ENCODE measurements around the gene UBE2J1. TPM values are rescaled to one million over a fixed set of nuclear protein-coding genes. Genes with fewer than 3 reads are reported as not detected.

UBE2J1 gene
- polyA plus RNA-seq, 1 of the 3 experiments (the other 2 are of a cell fraction): 11.3 TPM

- H3K4me3 ChIP-seq (ENCODE audit: low read depth in 2 of 2, low read length in 1 of 2): no peak overlapping the region
- H3K27ac ChIP-seq (ENCODE audit: low read depth in 2 of 2, low read length in 1 of 2): no peak overlapping the region
- WGBS (ENCODE audit: low lambda C conversion rate): 67% methylated on average over 1 of the region's 1 CpG
- no peaks in the 10 kb centered on the region for H3K9me2 ChIP-seq
- ChIA-PET POLR2A (no interaction called here), CTCF (interaction anchor here (2.3 kb wide), 1 partner anchor 23 kb away, joined by 12 read pairs; no protein-coding TSS in a partner anchor)
- peaks cover 61% of the 10 kb centered on the region for H4K20me1 ChIP-seq (ENCODE audit: insufficient read depth)
- peak overlapping the region; percentile 27 for H3K4me2 ChIP-seq
- DNase-seq: no peak
- peaks cover 19 to 26% of the 10 kb centered on the region in 2 experiments for H3K4me1 ChIP-seq (ENCODE audit: control insufficient read depth in 1 of 2, insufficient read depth in 2 of 2, low read depth in 1 of 2, low read length in 1 of 2)
- H2AFZ ChIP-seq (ENCODE audit: low read depth): no peak overlapping the region
- peaks cover 0 to 1% of the 10 kb centered on the region in 2 experiments for H3K36me3 ChIP-seq (replicated peaks in 1 of 2; ENCODE audit: control insufficient read depth in 1 of 2, insufficient read depth in 2 of 2, low read length in 1 of 2)
- H3K79me2 ChIP-seq (ENCODE audit: insufficient read depth): peaks cover 96% of the 10 kb centered on the region
- H3K9me3 ChIP-seq: no peaks in the 10 kb centered on the region
- H3K27me3 ChIP-seq (ENCODE audit: insufficient read depth): no peaks in the 10 kb centered on the region
- H3K9ac ChIP-seq: no peak overlapping the region
- H3F3A ChIP-seq (replicated peaks; ENCODE audit: insufficient read depth): peaks cover 7% of the 10 kb centered on the region
- peak; percentile 19; the same call in 1 of the 2 replicates for TF ChIP-seq JUND (IDR thresholded peaks at IDR 0.05)
- no peak for TF ChIP-seq FOXM1 (IDR thresholded peaks at IDR 0.05; ENCODE audit: low read depth)
- no peak for TF ChIP-seq NFIC (IDR thresholded peaks at IDR 0.05; ENCODE audit: borderline replicate concordance)
- no peak for TF ChIP-seq RAD21 (IDR thresholded peaks at IDR 0.05; ENCODE audit: low read length)
- no peak for TF ChIP-seq REST (IDR thresholded peaks at IDR 0.05; ENCODE audit: low read depth, low read length)
- peak; percentile 53 for TF ChIP-seq PBX3 (IDR thresholded peaks at IDR 0.05)
- TF ChIP-seq ZBTB33 (IDR thresholded peaks at IDR 0.05; ENCODE audit: borderline replicate concordance, low read depth): no peak
- TF ChIP-seq TAF1 (IDR thresholded peaks at IDR 0.05; ENCODE audit: borderline replicate concordance, low read depth, low read length): no peak
- no peak for TF ChIP-seq GABPA (IDR thresholded peaks at IDR 0.05; ENCODE audit: low read depth)
- no peak for TF ChIP-seq TEAD4 (IDR thresholded peaks at IDR 0.05; ENCODE audit: borderline replicate concordance, insufficient read depth)
- peak; percentile 71 for TF ChIP-seq TCF12 (IDR thresholded peaks at IDR 0.05)
- TF ChIP-seq CHD2 (IDR thresholded peaks at IDR 0.05; ENCODE audit: low read length, partially characterized antibody): no peak
- TF ChIP-seq POLR2AphosphoS5 (IDR thresholded peaks at IDR 0.05; ENCODE audit: low read depth, low read length): no peak
- TF ChIP-seq CTCF (IDR thresholded peaks at IDR 0.05): no peak
- no peak for TF ChIP-seq EZH2phosphoT487 (IDR thresholded peaks at IDR 0.05; ENCODE audit: borderline replicate concordance, low read depth)
- TF ChIP-seq USF1 (IDR thresholded peaks at IDR 0.05; ENCODE audit: borderline replicate concordance, low read depth): no peak
- no peak for TF ChIP-seq NRF1 (IDR thresholded peaks at IDR 0.05; ENCODE audit: low read depth, low read length)
- TF ChIP-seq RCOR1 (IDR thresholded peaks at IDR 0.05; ENCODE audit: low read length): no peak
- TF ChIP-seq ELF1 (IDR thresholded peaks at IDR 0.05): no peak
- peak in 1 of 2 experiments; percentile 10; a peak in 1 of 4 replicates for TF ChIP-seq EP300 (IDR thresholded peaks at IDR 0.05; ENCODE audit: borderline replicate concordance in 1 of 2, low read depth in 1 of 2, low read length in 1 of 2)
- no peak for TF ChIP-seq RFX5 (IDR thresholded peaks at IDR 0.05; ENCODE audit: low read length)
- no peak for TF ChIP-seq SIN3A (IDR thresholded peaks at IDR 0.05; ENCODE audit: borderline replicate concordance, low read depth, low read length)
- TF ChIP-seq SMC3 (IDR thresholded peaks at IDR 0.05; ENCODE audit: low read depth, low read length): no peak
- no peak for TF ChIP-seq IRF3 (IDR thresholded peaks at IDR 0.05; ENCODE audit: low read depth, low read length)
- no peak for TF ChIP-seq FOXJ3 (CRISPR knock-in tag; IDR thresholded peaks at IDR 0.05)
Observed at GRCh38 chr6:89348372-89348771, 4.2 kb downstream of the UBE2J1 start.
